GM12872 (cell line): ENCODE data around the gene LIMA1.

ENCODE experiments used
- CTCF ChIP-seq: IDR thresholded peaks from 3 replicates; pipeline ENCODE4 v1.5.1; 2011; ENCODE audit warnings: low read depth, mild to moderate bottlenecking, low read length, moderate library complexity; ENCODE audit not compliant: insufficient read depth

Gene LIMA1

GRCh38 chr12:50147281-50147680 lies 136.0 kb downstream of the LIMA1 start:
- no peak for TF ChIP-seq CTCF

DNA sequence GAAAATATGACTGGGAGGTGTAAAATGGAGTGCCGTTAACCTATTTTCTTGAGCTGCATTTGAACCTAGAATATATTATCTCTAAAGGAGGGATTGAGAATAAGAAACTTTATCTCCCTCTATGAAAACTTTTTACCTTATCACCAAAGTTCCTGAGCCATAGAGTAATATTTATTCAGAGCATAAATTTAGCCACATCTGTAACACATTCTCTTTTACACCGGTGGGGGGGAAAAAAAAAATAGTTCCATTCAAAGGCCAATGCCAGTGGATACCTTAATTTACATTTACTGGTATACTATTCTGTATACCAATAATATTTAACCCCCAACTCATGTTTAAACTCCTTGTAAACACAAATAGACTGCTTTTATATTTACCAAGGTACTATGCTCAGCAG lies 137.9 kb downstream of the LIMA1 start:
- no peak for TF ChIP-seq CTCF

DNA sequence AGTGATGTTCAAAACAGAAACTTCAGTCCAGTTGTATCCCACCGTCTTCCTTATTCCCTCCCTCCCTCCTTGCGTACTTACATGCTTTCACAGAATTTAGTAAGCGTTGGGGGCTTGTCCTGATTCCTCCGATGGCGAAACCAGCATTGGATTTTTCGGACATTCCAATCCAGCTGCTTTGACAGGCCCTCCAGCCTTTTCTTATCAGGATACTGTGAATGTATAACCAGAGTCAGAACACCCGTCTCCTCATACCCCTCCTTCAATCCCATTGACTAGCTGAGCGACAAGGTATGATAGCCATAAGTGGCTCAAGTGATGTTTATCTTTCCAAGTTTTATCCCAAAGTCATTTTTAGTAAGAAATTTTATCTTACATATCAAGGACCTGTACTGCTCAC lies 140.3 kb downstream of the LIMA1 start:
- TF ChIP-seq CTCF, result no peak

DNA sequence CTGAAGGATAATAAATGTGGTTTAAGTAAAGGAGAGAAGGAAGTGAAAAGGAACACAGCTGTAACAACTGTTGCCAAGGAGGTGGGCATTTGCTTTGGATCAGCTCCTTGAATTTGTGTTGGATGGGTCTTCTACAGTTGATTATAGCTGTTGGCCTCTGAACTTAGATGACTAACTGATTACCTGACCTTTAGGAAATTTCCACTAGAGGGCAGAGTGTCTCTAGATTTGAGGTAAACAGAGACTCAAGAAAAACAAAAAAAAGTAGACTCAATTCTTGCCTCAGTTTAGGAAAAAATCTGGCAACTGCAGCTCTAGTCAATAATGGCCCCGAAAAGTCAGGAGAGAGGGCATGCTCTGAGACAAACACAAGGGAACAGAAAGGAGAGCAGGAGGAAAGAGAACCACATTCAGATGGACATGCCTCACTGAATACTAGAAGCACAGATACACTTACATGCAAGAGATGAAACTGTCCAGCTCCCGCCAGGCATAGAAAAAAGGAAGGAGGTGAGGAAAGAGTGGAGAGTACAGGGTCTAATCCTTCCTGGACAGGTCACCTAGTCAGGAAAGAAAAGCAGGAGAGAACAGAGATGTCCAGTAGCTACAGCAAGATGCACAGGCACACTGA lies 150.7 kb downstream of the LIMA1 start:
- no peak for TF ChIP-seq CTCF

DNA sequence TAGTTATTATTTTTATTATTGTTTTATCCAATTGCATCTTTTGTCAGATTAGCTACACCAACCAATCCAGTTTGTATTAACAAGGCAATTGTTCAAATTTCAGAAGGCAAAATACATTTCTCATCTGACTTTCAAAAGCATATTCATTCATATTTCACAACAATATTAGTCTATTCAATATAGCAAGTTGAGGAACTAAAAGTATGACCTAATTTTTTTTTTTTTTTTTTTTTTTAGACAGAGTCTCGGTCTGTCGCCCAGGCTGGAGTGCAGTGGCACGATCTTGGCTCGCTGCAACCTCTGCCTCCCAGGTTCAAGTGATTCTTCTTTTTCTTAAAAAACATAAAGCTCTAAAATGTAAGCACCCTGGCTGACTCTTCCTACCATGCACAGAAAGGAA lies 154.0 kb downstream of the LIMA1 start:
- no peak for TF ChIP-seq CTCF

DNA sequence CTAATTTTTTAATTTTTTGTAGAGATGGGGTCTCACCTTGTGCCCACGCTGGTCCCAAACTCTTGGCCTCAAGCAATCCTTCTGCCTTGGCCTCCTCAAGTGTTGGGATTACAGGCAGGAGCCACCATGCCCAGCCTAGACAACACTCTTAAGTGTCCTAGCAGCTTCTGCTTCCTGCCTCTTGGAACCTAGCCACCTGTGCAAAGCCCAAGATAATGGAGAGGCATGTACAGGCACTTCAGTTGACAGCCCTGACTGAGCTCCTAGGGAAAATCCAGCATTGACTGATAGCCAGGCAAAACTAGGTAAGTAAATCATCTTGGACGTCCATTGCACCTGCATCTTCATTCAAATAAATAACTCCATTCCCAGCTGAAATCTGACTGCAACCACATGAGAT lies 155.8 kb downstream of the LIMA1 start:
- no peak for TF ChIP-seq CTCF
